ENCODE results near the gene DPPA4.

DPPA4 gene

GRCh38 chr3:109339197-109339596 lies 1.9 kb upstream of the DPPA4 start:
- no peak for DNase-seq (ENCODE audit: low read depth in 2 of 2)

DNA sequence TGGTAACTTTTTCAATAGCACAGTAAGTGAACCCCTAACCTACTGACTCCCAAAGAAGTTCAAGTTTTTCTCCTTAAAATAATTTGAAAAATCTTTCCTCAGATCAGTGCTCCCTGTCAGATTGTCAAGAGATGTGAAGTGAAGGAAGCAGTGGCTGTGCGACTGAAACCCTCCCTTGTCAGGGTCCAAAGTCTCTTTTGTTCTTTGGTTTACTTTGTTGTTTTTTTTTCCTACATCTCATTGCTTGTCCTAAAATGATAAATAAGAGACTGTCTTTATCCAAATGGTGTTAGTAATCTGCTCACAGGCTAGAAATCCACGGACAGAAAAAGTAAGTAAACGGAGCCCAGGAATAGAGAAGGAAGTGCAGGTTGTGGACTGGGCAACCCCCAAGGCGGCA lies 976 bp upstream of the DPPA4 start:
- DNase-seq (ENCODE audit: low read depth in 2 of 2): no peak

GRCh38 chr3:109336291-109336861 lies 970 bp downstream of the DPPA4 start:
- no peak for DNase-seq (ENCODE audit: low read depth in 2 of 2)

DNA sequence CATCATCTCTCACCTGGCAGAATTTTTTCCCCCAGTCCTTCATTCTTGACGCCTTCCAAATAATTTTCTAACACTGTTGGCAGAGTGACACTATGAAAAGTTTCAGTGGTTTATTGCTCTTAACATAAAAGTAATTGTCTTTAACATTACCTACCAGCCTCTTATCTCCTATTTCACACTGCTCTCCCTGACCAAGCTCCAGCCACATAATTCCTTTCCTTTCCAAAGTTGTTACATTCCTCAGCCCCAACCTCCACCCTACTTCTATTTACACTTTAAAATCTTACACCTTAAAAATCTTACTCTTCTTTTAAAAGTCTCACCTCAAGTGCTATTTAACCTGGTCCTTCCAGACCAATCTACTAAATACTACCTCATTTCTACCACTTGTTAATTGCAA lies 2.8 kb downstream of the DPPA4 start:
- DNase-seq (ENCODE audit: low read depth in 2 of 2): no peak

GRCh38 chr3:109331692-109332091 lies 5.7 kb downstream of the DPPA4 start:
- no peak for DNase-seq (ENCODE audit: low read depth in 2 of 2)

GRCh38 chr3:109330405-109330804 lies 6.9 kb downstream of the DPPA4 start:
- DNase-seq (ENCODE audit: low read depth in 2 of 2): no peak

DNA sequence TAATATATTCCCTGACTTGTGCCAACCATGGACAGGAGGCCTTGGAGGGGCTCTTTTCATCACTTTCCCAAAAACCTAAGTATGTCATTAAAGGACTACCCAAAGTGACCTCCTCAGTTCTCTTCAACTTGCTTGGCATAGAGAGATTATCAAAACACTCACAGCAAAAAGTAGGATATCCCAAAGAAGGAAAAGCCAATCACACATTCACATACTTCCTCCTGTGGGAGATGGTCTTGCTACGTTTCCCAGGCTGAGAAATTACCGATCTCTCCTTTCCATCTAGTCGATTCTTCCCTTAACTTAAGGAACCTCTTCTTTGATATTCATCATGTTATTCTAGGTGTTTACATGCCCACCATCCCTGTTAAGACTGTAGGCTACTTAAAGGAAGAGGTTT lies 9.1 kb downstream of the DPPA4 start:
- no peak for DNase-seq (ENCODE audit: low read depth in 2 of 2)

DNA sequence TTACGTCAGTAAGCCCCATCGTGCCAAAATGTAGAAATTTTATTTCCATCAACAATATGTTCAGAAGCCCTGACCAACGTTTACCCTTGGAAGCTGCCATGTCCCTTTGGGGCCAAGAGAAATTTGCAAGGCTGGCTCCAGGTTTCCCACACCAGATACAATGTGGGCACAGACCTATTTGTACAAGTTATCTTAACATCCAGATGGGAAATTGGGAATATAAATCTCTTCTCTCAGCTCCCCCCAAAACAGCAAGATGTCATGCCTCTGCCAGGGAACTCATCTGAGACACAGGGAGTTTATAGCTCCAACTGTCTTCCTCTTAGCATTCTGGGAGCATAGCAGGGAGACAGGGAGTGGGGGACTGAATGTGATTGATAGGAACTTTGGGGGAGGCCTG lies 11.7 kb downstream of the DPPA4 start:
- DNase-seq (ENCODE audit: low read depth in 2 of 2): no peak

DNA sequence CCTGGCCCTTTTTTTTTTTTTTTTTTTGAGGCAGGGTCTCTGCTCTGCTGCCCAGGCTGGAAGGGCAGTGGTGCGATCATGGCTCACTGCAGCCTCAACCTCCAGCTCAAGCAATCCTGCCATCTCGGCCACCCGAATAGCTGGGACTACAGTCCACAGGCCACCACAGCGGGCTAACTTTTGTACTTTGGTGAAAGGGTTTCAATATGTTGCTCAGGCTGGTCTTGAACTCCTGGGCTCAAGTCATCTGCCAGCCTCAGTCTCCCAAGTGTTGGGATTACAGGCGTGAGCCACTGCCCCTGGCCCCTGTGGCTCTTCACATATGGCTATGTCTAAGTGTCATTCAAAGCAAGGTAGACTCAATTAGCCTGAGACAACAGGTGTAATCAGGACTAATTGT lies 12.2 kb downstream of the DPPA4 start:
- DNase-seq (ENCODE audit: low read depth in 2 of 2): no peak

DNA sequence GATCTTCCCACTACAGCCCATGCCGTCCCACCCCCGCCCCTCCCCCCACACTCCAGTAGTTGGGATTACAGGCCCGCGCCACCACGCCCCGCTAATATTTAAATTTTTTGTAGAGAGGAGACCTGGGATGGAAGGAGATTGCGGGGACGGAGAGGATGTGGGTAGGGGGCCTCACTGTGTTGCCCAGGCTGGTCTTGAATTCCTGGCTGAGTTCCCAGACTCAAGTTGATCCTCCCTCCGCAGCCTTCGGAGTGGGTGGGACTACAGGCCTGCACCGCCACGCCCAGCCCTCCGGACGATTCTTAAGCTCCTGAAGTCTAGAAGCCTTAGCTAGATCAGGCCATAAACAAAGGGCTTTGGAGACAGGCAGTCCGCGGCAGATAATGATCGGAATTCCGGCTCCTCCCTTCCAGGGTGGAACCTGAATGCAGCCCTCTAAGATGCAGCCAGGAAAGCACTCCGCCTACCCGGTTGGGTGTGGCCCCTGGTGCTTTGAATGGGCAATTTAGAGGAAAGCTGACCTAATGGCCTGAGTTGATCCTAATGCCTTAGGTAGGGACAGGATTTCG lies 21.1 kb downstream of the DPPA4 start, which contains the start of gene DPPA2:
TSS of gene DPPA2 (minus strand) at position 356 of the 569 bp plus-strand sequence. CDS start 1,975 bp downstream, outside the sequence.
- no peak for DNase-seq (ENCODE audit: low read depth in 2 of 2)

GRCh38 chr3:109313061-109313460 lies 24.3 kb downstream of the DPPA4 start:
- DNase-seq (ENCODE audit: low read depth in 2 of 2): no peak

DNA sequence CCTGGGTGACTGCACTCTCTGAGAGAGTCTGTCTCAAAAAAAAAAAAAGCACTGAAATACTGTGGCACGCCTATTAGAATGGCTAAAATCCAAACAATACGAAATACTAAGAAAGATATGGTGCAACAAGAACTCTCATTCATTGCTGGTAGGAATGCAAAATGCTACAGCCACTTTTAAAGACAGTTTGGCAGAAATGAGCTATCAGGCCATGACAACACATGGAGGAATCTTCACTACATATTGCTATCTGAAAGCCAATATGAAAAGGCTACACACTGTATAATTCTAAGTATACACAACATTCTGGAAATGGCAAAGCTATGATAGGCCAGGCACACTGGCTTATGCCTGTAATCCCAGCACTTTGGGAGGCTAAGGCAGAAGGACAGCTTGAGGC lies 39.9 kb downstream of the DPPA4 start:
- DNase-seq (ENCODE audit: low read depth in 2 of 2): no peak

DNA sequence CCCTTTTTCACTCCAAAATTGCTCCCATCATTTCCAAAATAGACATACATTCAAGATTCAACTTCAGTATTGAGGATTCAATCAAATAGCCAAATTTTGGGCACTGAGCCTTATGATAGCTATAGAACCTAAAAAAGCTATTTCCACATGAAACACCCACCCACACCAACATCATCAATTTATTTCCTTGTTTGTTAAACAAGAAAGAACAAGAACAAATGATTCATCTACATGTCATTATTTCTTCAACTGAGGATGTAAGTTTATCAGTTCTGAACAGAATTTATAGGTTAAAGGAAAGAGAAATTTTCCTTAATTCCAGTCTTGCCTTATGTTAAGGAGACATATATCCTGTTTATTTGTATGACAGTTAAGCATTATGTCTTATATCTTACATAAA lies 53.3 kb downstream of the DPPA4 start:
- DNase-seq (ENCODE audit: low read depth in 2 of 2): no peak

GRCh38 chr3:109278546-109278945 lies 58.8 kb downstream of the DPPA4 start:
- DNase-seq (ENCODE audit: low read depth in 2 of 2): no peak

DNA sequence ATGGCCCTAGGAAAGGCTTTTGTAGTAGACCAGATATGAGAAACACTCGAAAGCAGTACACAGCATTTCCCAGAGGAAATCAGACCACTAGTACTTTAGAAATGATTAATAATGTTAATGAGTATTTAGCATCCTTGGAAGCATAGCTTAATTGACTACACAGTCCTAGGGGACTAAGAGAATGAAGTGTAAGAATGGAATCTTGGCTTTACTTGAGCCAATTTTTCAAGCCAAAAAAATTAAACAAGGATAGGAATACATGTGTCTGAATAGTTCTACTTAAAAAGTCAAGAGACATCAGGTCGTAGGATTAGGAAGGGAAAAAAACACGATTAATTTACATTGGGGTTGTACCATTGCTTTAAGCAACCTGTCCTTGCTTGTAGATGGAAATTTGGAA lies 59.2 kb downstream of the DPPA4 start:
- DNase-seq (ENCODE audit: low read depth in 2 of 2): no peak

All from activated CD8-positive, alpha-beta memory T cell treated with anti-CD3 and anti-CD28 coated beads for 4 hours (primary cell).